H1 (cell line): ENCODE measurements around the gene WDFY4. TPM values are rescaled to one million over a fixed set of nuclear protein-coding genes. Genes with fewer than 3 reads are reported as not detected.

Source experiments
- CTCF ChIA-PET: fragments of 300-600 bp; sonication (Branson Sonifier 250); formaldehyde crosslinking; loops from one replicate; lab custom pipeline; 2021; ENCODE audit not compliant: partially characterized antibody; lab: Charles Lee
- POLR2A ChIA-PET: fragments of 300-600 bp; sonication (Branson Sonifier 250); formaldehyde crosslinking; loops from one replicate; lab custom pipeline; 2021; ENCODE audit warnings: inconsistent platforms; ENCODE audit not compliant: partially characterized antibody; lab: Charles Lee
- DNase-seq, 2 experiments: peaks; one replicate each; pipeline versions ENCODE4 v3.0.0 to v3.0.0-alpha.2; 2010 to 2022; ENCODE audit warnings: low spot score in 2 of 2, low read depth in 1 of 2, mixed read lengths in 1 of 2
- FAIRE-seq: peaks from 2 replicates; lab custom pipeline; 2011; peaks lifted over from hg19 to GRCh38; lab: Jason Lieb, UNC
- H2AFZ ChIP-seq: 2 replicates; pipeline ENCODE4 v1.8.1; 2012; ENCODE audit warnings: low read length, inconsistent platforms
- H2AK5ac ChIP-seq: 2 replicates; pipeline ENCODE4 v1.6.1; 2013; ENCODE audit warnings: low read depth, low read length
- H2BK120ac ChIP-seq: replicated peaks from 2 replicates; pipeline ENCODE3; 2013; ENCODE audit warnings: low read depth, low read length, inconsistent platforms
- H2BK12ac ChIP-seq: 2 replicates; pipeline ENCODE4 v1.6.1; 2013; ENCODE audit warnings: low read depth, low read length
- H2BK15ac ChIP-seq: 2 replicates; pipeline ENCODE4 v1.6.1; 2013; ENCODE audit warnings: low read length
- H2BK20ac ChIP-seq: 2 replicates; pipeline ENCODE4 v1.6.1; 2013; ENCODE audit warnings: low read length
- H2BK5ac ChIP-seq: 2 replicates; pipeline ENCODE4 v1.6.1; 2013; ENCODE audit warnings: low read depth, low read length
- H3K14ac ChIP-seq: 2 replicates; pipeline ENCODE4 v1.6.1; 2013; ENCODE audit warnings: inconsistent platforms; ENCODE audit not compliant: insufficient read length
- H3K18ac ChIP-seq: 2 replicates; pipeline ENCODE4 v1.6.1; 2013; ENCODE audit warnings: low read length; ENCODE audit errors: extremely low read depth
- H3K23ac ChIP-seq: 2 replicates; pipeline ENCODE4 v1.6.1; 2013; ENCODE audit warnings: inconsistent platforms; ENCODE audit not compliant: insufficient read length
- H3K23me2 ChIP-seq: 2 replicates; pipeline ENCODE4 v1.6.1; 2013; ENCODE audit warnings: low read depth, low read length
- H3K27ac ChIP-seq: 2 replicates; pipeline ENCODE4 v1.6.1; 2011; ENCODE audit warnings: low read depth, low read length, inconsistent platforms
- H3K27me3 ChIP-seq, 4 experiments: replicated peaks in 1 of 4; 1 replicate in 1 of 4; 2 replicates in 3 of 4; pipeline versions ENCODE4 v1.6.1 to v1.8.1; 2011 to 2013; ENCODE audit warnings: low read length in 3 of 4, mild to moderate bottlenecking in 3 of 4, inconsistent platforms in 2 of 4, mixed read lengths in 2 of 4, moderate library complexity in 1 of 4; ENCODE audit not compliant: control insufficient read depth in 3 of 4, insufficient read depth in 3 of 4; ENCODE audit errors: extremely low read depth in 1 of 4
- H3K36me3 ChIP-seq, 4 experiments: 2 replicates each; pipeline versions ENCODE4 v1.6.1 to v1.8.1; 2011 to 2013; ENCODE audit warnings: mild to moderate bottlenecking in 4 of 4, low read length in 3 of 4, moderate library complexity in 2 of 4, control low read depth in 1 of 4, inconsistent platforms in 1 of 4; ENCODE audit not compliant: insufficient read depth in 4 of 4, control insufficient read depth in 2 of 4
- H3K4ac ChIP-seq: replicated peaks from 2 replicates; pipeline ENCODE3; 2013; ENCODE audit warnings: low read length, low read depth, mixed read lengths, inconsistent platforms; ENCODE audit not compliant: insufficient read length
- H3K4me1 ChIP-seq, 4 experiments: replicated peaks in 1 of 4; 1 replicate in 1 of 4; 2 replicates in 3 of 4; pipeline versions ENCODE4 v1.6.1 to v1.8.1; 2011 to 2013; ENCODE audit warnings: low read length in 3 of 4, inconsistent platforms in 2 of 4, mixed read lengths in 1 of 4; ENCODE audit not compliant: insufficient read depth in 4 of 4, control insufficient read depth in 3 of 4
- H3K4me2 ChIP-seq, 2 experiments: 2 replicates each; pipeline versions ENCODE4 v1.6.1 to v1.8.1; 2011 to 2013; ENCODE audit warnings: low read depth in 2 of 2, low read length in 2 of 2, control low read depth in 1 of 2, inconsistent platforms in 1 of 2, mild to moderate bottlenecking in 1 of 2; ENCODE audit not compliant: insufficient read depth in 1 of 2
- H3K4me3 ChIP-seq, 4 experiments: fragments of 200-600, 300-600 bp in 1 of 4; sonication (generic), shearing (Covaris generic), sonication (Bioruptor Twin) in 1 of 4; 2 replicates each; pipeline versions ENCODE4 v1.5.1 to v1.8.1; 2011 to 2016; ENCODE audit warnings: low read length in 4 of 4, low read depth in 3 of 4, control low read depth in 2 of 4, inconsistent platforms in 2 of 4, mild to moderate bottlenecking in 2 of 4, mixed read lengths in 1 of 4, moderate library complexity in 1 of 4; ENCODE audit not compliant: insufficient read depth in 2 of 4; ENCODE audit errors: extremely low read depth in 1 of 4
- H3K56ac ChIP-seq: replicated peaks from 2 replicates; pipeline ENCODE3; 2013; ENCODE audit warnings: low read depth, mild to moderate bottlenecking, mixed read lengths, low read length, inconsistent platforms; ENCODE audit not compliant: insufficient read length
- H3K79me1 ChIP-seq: 2 replicates; pipeline ENCODE4 v1.6.1; 2013; ENCODE audit warnings: low read depth, low read length, control low read depth
- H3K79me2 ChIP-seq, 2 experiments: 2 replicates each; pipeline versions ENCODE4 v1.6.1 to v1.8.1; 2012 to 2013; ENCODE audit warnings: low read length in 2 of 2, mild to moderate bottlenecking in 2 of 2, inconsistent platforms in 1 of 2; ENCODE audit not compliant: insufficient read depth in 2 of 2, control insufficient read depth in 1 of 2
- H3K9ac ChIP-seq, 4 experiments: replicated peaks in 1 of 4; 1 replicate in 1 of 4; 2 replicates in 3 of 4; pipeline versions ENCODE4 v1.6.1 to v1.8.1; 2011 to 2013; ENCODE audit warnings: low read depth in 3 of 4, low read length in 3 of 4, control low read depth in 2 of 4, mild to moderate bottlenecking in 2 of 4, moderate library complexity in 2 of 4, inconsistent platforms in 1 of 4; ENCODE audit errors: extremely low read depth in 1 of 4
- H3K9me3 ChIP-seq, 2 experiments: 2 replicates each; pipeline versions ENCODE4 v1.6.1 to v1.8.1; 2012 to 2013; ENCODE audit warnings: mild to moderate bottlenecking in 2 of 2, moderate library complexity in 2 of 2, control low read depth in 1 of 2, inconsistent platforms in 1 of 2, low read depth in 1 of 2, low read length in 1 of 2, mixed read lengths in 1 of 2; ENCODE audit not compliant: insufficient read depth in 2 of 2
- H4K20me1 ChIP-seq, 2 experiments: replicated peaks in 1 of 2; 2 replicates each; pipeline versions ENCODE3 to v1.8.1; 2011 to 2013; ENCODE audit warnings: inconsistent platforms in 2 of 2, low read length in 2 of 2, mild to moderate bottlenecking in 1 of 2; ENCODE audit not compliant: insufficient read depth in 2 of 2, control insufficient read depth in 1 of 2
- H4K5ac ChIP-seq: 2 replicates; pipeline ENCODE4 v1.6.1; 2013; ENCODE audit warnings: low read length, low read depth, mixed read lengths, inconsistent platforms; ENCODE audit not compliant: insufficient read length
- H4K8ac ChIP-seq: 2 replicates; pipeline ENCODE4 v1.8.0; 2013; ENCODE audit warnings: mild to moderate bottlenecking, moderate library complexity, low read length, inconsistent platforms; ENCODE audit not compliant: insufficient read depth; ENCODE audit errors: extremely low read depth
- H4K91ac ChIP-seq: replicated peaks from 2 replicates; pipeline ENCODE3; 2013; ENCODE audit warnings: low read length, mixed read lengths, inconsistent platforms; ENCODE audit not compliant: insufficient read length
- CHD2 ChIP-seq: IDR thresholded peaks from 2 replicates; pipeline ENCODE4 v1.6.1; 2012; ENCODE audit warnings: low read length, improper control_type of control experiment
- EP300 ChIP-seq, 2 experiments: IDR thresholded peaks; 1 replicate in 1 of 2; 2 replicates in 1 of 2; pipeline ENCODE4 v1.6.1; 2011 to 2012; ENCODE audit warnings: low read depth in 2 of 2, low read length in 2 of 2, mild to moderate bottlenecking in 2 of 2, borderline replicate concordance in 1 of 2, inconsistent platforms in 1 of 2, moderate library complexity in 1 of 2
- GABPA ChIP-seq: IDR thresholded peaks from 2 replicates; pipeline ENCODE4 v1.6.1; 2011; ENCODE audit warnings: mild to moderate bottlenecking, low read length, moderate library complexity, borderline replicate concordance; ENCODE audit not compliant: insufficient read depth
- JUN ChIP-seq: IDR thresholded peaks from 2 replicates; pipeline ENCODE4 v1.6.1; 2011; ENCODE audit warnings: low read depth, mild to moderate bottlenecking, improper control_type of control experiment, low read length
- PHF8 ChIP-seq: fragments of 200-600 bp; sonication (generic); conservative IDR thresholded peaks from 2 replicates; pipeline ENCODE4 v1.7.1; 2012; ENCODE audit warnings: low read depth, mild to moderate bottlenecking, inconsistent platforms, low read length, moderate library complexity
- POLR2AphosphoS5 ChIP-seq: IDR thresholded peaks from 2 replicates; pipeline ENCODE4 v1.6.1; 2011; ENCODE audit warnings: low read depth, low read length
- POU5F1 ChIP-seq: IDR thresholded peaks from 2 replicates; pipeline ENCODE4 v1.6.1; 2011; ENCODE audit warnings: low read depth, mild to moderate bottlenecking, low read length, moderate library complexity
- RBBP5 ChIP-seq: IDR thresholded peaks from 2 replicates; pipeline ENCODE4 v1.7.1; 2012; ENCODE audit warnings: low read depth, mild to moderate bottlenecking, inconsistent platforms, low read length, moderate library complexity, borderline replicate concordance
- polyA plus RNA-seq, 7 experiments: library from polyadenylated mRNA; depleted of rRNA in 3 of 7; stranded (reverse) in 5 of 7; unstranded in 2 of 7; fragments of >200 nt in 5 of 7; fragments of 200-250 nt in 2 of 7; gene quantifications; 1 replicate in 5 of 7; 2 replicates in 1 of 7; 4 replicates in 1 of 7; pipeline versions ENCODE4 v1.2.1 to v1.2.3, GENCODE V29; 2011 to 2013; ENCODE audit warnings: missing spikeins in 2 of 7, mixed read lengths in 2 of 7
- total RNA-seq: library from RNA; stranded (reverse); fragmentation: NEBNext Ultra II Directional; extraction: Animal tissue kit (Norgen Biotek cat#: 25700); gene quantifications from 2 replicates; pipeline ENCODE4 v1.2.1, GENCODE V29; 2021

The WDFY4 gene
- total and polyA plus RNA-seq, 2 of the 8 experiments (the other 6 are each of a cell fraction or from before 2014, with no cell fraction given) = not detected

GRCh38 chr10:48714088-48714487, 29.4 kb downstream of the WDFY4 start:
- no peak overlapping the region for H4K5ac ChIP-seq
- no peak overlapping the region for H4K8ac ChIP-seq
- no peaks in the 10 kb centered on the region for H3K79me2 ChIP-seq
- no peak overlapping the region for H3K4me2 ChIP-seq
- H3K23ac ChIP-seq = no peak overlapping the region
- H3K9me3 ChIP-seq = no peaks in the 10 kb centered on the region
- DNase-seq = no peak
- H3K27me3 ChIP-seq = no peaks in the 10 kb centered on the region
- H3K56ac ChIP-seq = no peak overlapping the region
- FAIRE-seq = no peak
- H2BK15ac ChIP-seq = no peak overlapping the region
- H3K4me3 ChIP-seq = no peak overlapping the region
- no peak overlapping the region for H2BK20ac ChIP-seq
- H2AFZ ChIP-seq = no peak overlapping the region
- no peak overlapping the region for H2BK120ac ChIP-seq
- no peak overlapping the region for H2AK5ac ChIP-seq
- H2BK12ac ChIP-seq = no peak overlapping the region
- no peaks in the 10 kb centered on the region for H3K79me1 ChIP-seq
- no peaks in the 10 kb centered on the region for H3K36me3 ChIP-seq
- H3K27ac ChIP-seq = no peak overlapping the region
- H4K91ac ChIP-seq = no peak overlapping the region
- H3K4me1 ChIP-seq = no peaks in the 10 kb centered on the region
- H3K14ac ChIP-seq = no peak overlapping the region
- ChIA-PET POLR2A (no interaction called here), CTCF (interaction anchor here (1.2 kb wide), 1 partner anchor 13 kb away, joined by 3 read pairs; no protein-coding TSS in a partner anchor)
- no peaks in the 10 kb centered on the region for H3K23me2 ChIP-seq
- H2BK5ac ChIP-seq = no peak overlapping the region
- no peak overlapping the region for H3K18ac ChIP-seq
- TF ChIP-seq CHD2 = no peak
- no peak for TF ChIP-seq JUN
- TF ChIP-seq PHF8 = no peak
- TF ChIP-seq POLR2AphosphoS5 = no peak
- no peak for TF ChIP-seq RBBP5
- no peak for TF ChIP-seq GABPA
- no peak for TF ChIP-seq EP300 (IDR thresholded peaks at IDR 0.05; ENCODE audit: borderline replicate concordance in 1 of 2, low read depth in 2 of 2, low read length in 2 of 2)
- no peak for TF ChIP-seq POU5F1
- no peaks in the 10 kb centered on the region for H4K20me1 ChIP-seq
- H3K4ac ChIP-seq = no peak overlapping the region
- no peak overlapping the region for H3K9ac ChIP-seq
